ENCODE measurements around the gene ZNF362. TPM values are rescaled to one million over a fixed set of nuclear protein-coding genes. Genes with fewer than 3 reads are reported as not detected.

Gene ZNF362
- total and polyA plus RNA-seq, 2 experiments from 2014 or later = 9.7 to 26.0 TPM

DNA sequence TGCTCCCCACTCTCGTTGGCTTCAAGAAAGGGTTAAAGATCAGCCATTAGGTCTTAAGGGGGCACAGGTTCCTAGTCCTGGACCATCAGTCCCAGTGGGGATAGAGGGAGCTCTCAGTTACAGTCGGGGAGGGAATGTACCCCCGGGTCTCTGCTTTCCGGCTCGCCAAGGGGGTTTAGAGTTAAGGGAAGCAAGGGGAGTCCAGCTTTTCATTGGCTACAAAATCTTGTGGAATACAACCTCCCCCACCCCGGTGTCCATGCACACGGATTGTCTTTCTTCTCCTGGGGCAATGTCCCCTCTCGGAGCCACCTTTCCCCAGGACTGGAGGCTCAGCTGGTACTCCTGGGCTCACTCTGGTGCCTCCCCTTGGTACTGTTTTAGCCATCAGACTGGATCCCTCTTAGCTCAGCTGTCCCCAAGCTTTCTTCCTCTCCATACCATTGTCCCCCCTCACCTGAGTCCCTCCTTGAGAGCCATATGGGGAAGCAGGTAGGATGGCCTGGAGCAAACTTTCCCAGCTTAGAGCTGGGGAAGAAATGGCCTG lies 64.4 kb downstream of the ZNF362 start, which contains the start of gene A3GALT2:
TSS of gene A3GALT2 (minus strand) at position 480 of the 547 bp plus-strand sequence. CDS start at position 480, 0 bp downstream.
- Histone ChIP-seq H3K36me3 (ENCODE audit: low read depth) (peaks cover 41% of the 10 kb centered on the region), H3K9me3 (ENCODE audit: low read depth) (no peaks in the 10 kb centered on the region), H3K9me2 (ENCODE audit: insufficient read depth) (no peaks in the 10 kb centered on the region), H2AFZ (no peak within 1 kb of the TSS), H3F3A (ENCODE audit: insufficient read depth) (peaks cover 31% of the 10 kb centered on the region), H3K27me3 (replicated peaks; ENCODE audit: insufficient read depth) (no peaks in the 10 kb centered on the region), H3K27ac (no peak within 1 kb of the TSS), H3K4me2 (ENCODE audit: unreplicated experiment) (no peak within 1 kb of the TSS), H4K20me1 (ENCODE audit: insufficient read depth) (no peaks in the 10 kb centered on the region), H3K79me2 (ENCODE audit: insufficient read depth) (peaks cover 9% of the 10 kb centered on the region), H3K9ac (no peak within 1 kb of the TSS), H3K4me3 (no peak within 1 kb of the TSS), H3K4me1 (ENCODE audit: insufficient read depth) (no peaks in the 10 kb centered on the region)
- TF ChIP-seq EZH2phosphoT487 (IDR thresholded peaks at IDR 0.05; ENCODE audit: insufficient read depth, low read depth) = no peak
- WGBS, 2 experiments (ENCODE audit: low coverage in 1 of 2, low lambda C conversion rate in 2 of 2, missing lambda C conversion rate in 2 of 2) = 65 to 67% methylated on average over 8 of the region's 8 CpGs
- DNase-seq = no peak
- in situ Hi-C loops (cut with MboI) = no loop called here

- H3K9me2 ChIP-seq (ENCODE audit: insufficient read depth) = no peaks in the 10 kb centered on the region
- H3K4me1 ChIP-seq (ENCODE audit: insufficient read depth) = no peaks in the 10 kb centered on the region
- in situ Hi-C loops (cut with MboI) = no loop called here
- no peaks in the 10 kb centered on the region for H3K9me3 ChIP-seq (ENCODE audit: low read depth)
- H3K27ac ChIP-seq = no peak overlapping the region
- 66 to 76% methylated on average over 5 of the region's 5 CpGs for WGBS, 2 experiments (ENCODE audit: low coverage in 1 of 2, low lambda C conversion rate in 2 of 2, missing lambda C conversion rate in 2 of 2)
- peaks cover 14% of the 10 kb centered on the region for H3K79me2 ChIP-seq (ENCODE audit: insufficient read depth)
- no peak overlapping the region for H3K4me2 ChIP-seq (ENCODE audit: unreplicated experiment)
- no peaks in the 10 kb centered on the region for H3K27me3 ChIP-seq (replicated peaks; ENCODE audit: insufficient read depth)
- H3F3A ChIP-seq (ENCODE audit: insufficient read depth) = peaks cover 36% of the 10 kb centered on the region
- no peak overlapping the region for H3K4me3 ChIP-seq
- H3K36me3 ChIP-seq (ENCODE audit: low read depth) = peaks cover 46% of the 10 kb centered on the region
- H2AFZ ChIP-seq = no peak overlapping the region
- H3K9ac ChIP-seq = no peak overlapping the region
- H4K20me1 ChIP-seq (ENCODE audit: insufficient read depth) = no peaks in the 10 kb centered on the region
- TF ChIP-seq EZH2phosphoT487 (IDR thresholded peaks at IDR 0.05; ENCODE audit: insufficient read depth, low read depth) (no peak), EZH2 (IDR thresholded peaks at IDR 0.05; ENCODE audit: insufficient read depth, poor library complexity, severe bottlenecking) (no peak)
- DNase-seq = no peak
Measured at GRCh38 chr1:33321178-33321577, 64.9 kb downstream of the ZNF362 start.

- TF ChIP-seq EZH2 (IDR thresholded peaks at IDR 0.05; ENCODE audit: insufficient read depth, poor library complexity, severe bottlenecking) (no peak), EZH2phosphoT487 (IDR thresholded peaks at IDR 0.05; ENCODE audit: insufficient read depth, low read depth) (no peak)
- DNase-seq = no peak
- Histone ChIP-seq H3K9ac (no peak overlapping the region), H3K4me2 (ENCODE audit: unreplicated experiment) (no peak overlapping the region), H3F3A (ENCODE audit: insufficient read depth) (peaks cover 44% of the 10 kb centered on the region), H3K36me3 (ENCODE audit: low read depth) (peaks cover 56% of the 10 kb centered on the region), H3K9me2 (ENCODE audit: insufficient read depth) (no peaks in the 10 kb centered on the region), H4K20me1 (ENCODE audit: insufficient read depth) (no peaks in the 10 kb centered on the region), H2AFZ (no peak overlapping the region), H3K4me1 (ENCODE audit: insufficient read depth) (peaks cover 2% of the 10 kb centered on the region; the same call in 1 of the 2 replicates), H3K4me3 (no peak overlapping the region), H3K9me3 (ENCODE audit: low read depth) (no peaks in the 10 kb centered on the region), H3K79me2 (ENCODE audit: insufficient read depth) (peaks cover 19% of the 10 kb centered on the region), H3K27ac (no peak overlapping the region), H3K27me3 (replicated peaks; ENCODE audit: insufficient read depth) (no peaks in the 10 kb centered on the region)
- in situ Hi-C loops (cut with MboI) = no loop called here
- 73 to 84% methylated on average over 6 of the region's 6 CpGs for WGBS, 2 experiments (ENCODE audit: low coverage in 1 of 2, low lambda C conversion rate in 2 of 2, missing lambda C conversion rate in 2 of 2)
Measured at GRCh38 chr1:33322109-33322508, 65.8 kb downstream of the ZNF362 start.

GRCh38 chr1:33322870-33323585 lies 66.7 kb downstream of the ZNF362 start:
- DNase-seq = no peak
- H2AFZ ChIP-seq = no peak overlapping the region
- H4K20me1 ChIP-seq (ENCODE audit: insufficient read depth) = no peaks in the 10 kb centered on the region
- H3K27me3 ChIP-seq (replicated peaks; ENCODE audit: insufficient read depth) = no peaks in the 10 kb centered on the region
- no peak overlapping the region for H3K9ac ChIP-seq
- H3K27ac ChIP-seq = no peak overlapping the region
- no peak overlapping the region for H3K4me3 ChIP-seq
- H3K4me1 ChIP-seq (ENCODE audit: insufficient read depth) = peaks cover 9% of the 10 kb centered on the region
- H3F3A ChIP-seq (ENCODE audit: insufficient read depth) = peaks cover 42% of the 10 kb centered on the region
- H3K4me2 ChIP-seq (ENCODE audit: unreplicated experiment) = no peak overlapping the region
- peaks cover 19% of the 10 kb centered on the region for H3K79me2 ChIP-seq (ENCODE audit: insufficient read depth)
- TF ChIP-seq EZH2 (IDR thresholded peaks at IDR 0.05; ENCODE audit: insufficient read depth, poor library complexity, severe bottlenecking) (no peak), EZH2phosphoT487 (IDR thresholded peaks at IDR 0.05; ENCODE audit: insufficient read depth, low read depth) (no peak)
- H3K36me3 ChIP-seq (ENCODE audit: low read depth) = peaks cover 57% of the 10 kb centered on the region
- H3K9me3 ChIP-seq (ENCODE audit: low read depth) = no peaks in the 10 kb centered on the region
- in situ Hi-C loops (cut with MboI) = no loop called here
- no peaks in the 10 kb centered on the region for H3K9me2 ChIP-seq (ENCODE audit: insufficient read depth)
- WGBS, 2 experiments (ENCODE audit: low coverage in 1 of 2, low lambda C conversion rate in 2 of 2, missing lambda C conversion rate in 2 of 2) = 70 to 73% methylated on average over 10 of the region's 10 CpGs
